IMR-90 (cell line): ENCODE measurements around the gene USP54. TPM values are rescaled to one million over a fixed set of nuclear protein-coding genes. Genes with fewer than 3 reads are reported as not detected.

ENCODE experiments used
- ATAC-seq: fragments of 200-7000 bp; cut with Tn5 transposase; 2 replicates; pipeline ENCODE4 v1.9.1; 2020; ENCODE audit warnings: low read depth, mild to moderate bottlenecking, moderate library complexity
- BruUV-seq: library from RNA; stranded (reverse); fragments of 400-500 nt; replicated peaks from 2 replicates; lab custom pipeline; 2021; lab: Mats Ljungman, UMichigan
- CTCF ChIA-PET: fragments of 300-600 bp; formaldehyde crosslinking; extraction: SDS; loops from one replicate; lab custom pipeline; 2021; ENCODE audit warnings: antibody characterized with exemption; lab: Yijun Ruan, JAX
- POLR2A ChIA-PET: fragments of 300-600 bp; sonication (Branson Sonifier 250); formaldehyde crosslinking; loops from one replicate; lab custom pipeline; 2022; ENCODE audit warnings: antibody characterized with exemption; ENCODE audit not compliant: unreplicated experiment; lab: Charles Lee
- DNase-seq: peaks from one replicate; pipeline ENCODE4 v3.0.0; 2013
- H2AFZ ChIP-seq: replicated peaks from 2 replicates; pipeline ENCODE3; 2013; ENCODE audit warnings: low read length, mild to moderate bottlenecking; ENCODE audit not compliant: poor library complexity
- H2AK5ac ChIP-seq: 2 replicates; pipeline ENCODE4 v1.6.1; 2013; ENCODE audit warnings: low read depth, low read length, inconsistent platforms
- H2AK9ac ChIP-seq: replicated peaks from 2 replicates; pipeline ENCODE3; 2013; ENCODE audit warnings: mild to moderate bottlenecking, low read depth, low read length, moderate library complexity; ENCODE audit not compliant: poor library complexity
- H2BK120ac ChIP-seq: 2 replicates; pipeline ENCODE4 v1.6.1; 2013; ENCODE audit warnings: low read depth, low read length, inconsistent platforms
- H2BK15ac ChIP-seq: 3 replicates; pipeline ENCODE4 v1.6.1; 2013; ENCODE audit warnings: low read depth, low read length, inconsistent platforms
- H2BK20ac ChIP-seq: 2 replicates; pipeline ENCODE4 v1.6.1; 2013; ENCODE audit warnings: low read depth, mild to moderate bottlenecking, inconsistent platforms, low read length, moderate library complexity
- H2BK5ac ChIP-seq: 2 replicates; pipeline ENCODE4 v1.6.1; 2013; ENCODE audit warnings: mild to moderate bottlenecking, low read depth, low read length, inconsistent platforms; ENCODE audit not compliant: poor library complexity, severe bottlenecking
- H3K14ac ChIP-seq: replicated peaks from 2 replicates; pipeline ENCODE4 v1.6.1; 2013; ENCODE audit warnings: low read depth, low read length, inconsistent platforms
- H3K18ac ChIP-seq: 2 replicates; pipeline ENCODE4 v1.6.1; 2013; ENCODE audit warnings: low read depth, low read length, control low read depth
- H3K23ac ChIP-seq: 2 replicates; pipeline ENCODE4 v1.6.1; 2013; ENCODE audit warnings: low read depth, low read length, inconsistent platforms
- H3K27ac ChIP-seq: 2 replicates; pipeline ENCODE4 v1.5.1; 2013; ENCODE audit warnings: mild to moderate bottlenecking, control low read depth, low read length; ENCODE audit not compliant: insufficient read depth
- H3K27me3 ChIP-seq: 2 replicates; pipeline ENCODE4 v1.6.1; 2013; ENCODE audit warnings: low read length; ENCODE audit not compliant: control insufficient read depth, insufficient read depth
- H3K36me3 ChIP-seq: 2 replicates; pipeline ENCODE4 v1.6.1; 2013; ENCODE audit warnings: low read length, mixed read lengths; ENCODE audit not compliant: control insufficient read depth, insufficient read depth
- H3K4ac ChIP-seq: 2 replicates; pipeline ENCODE4 v1.6.1; 2013; ENCODE audit warnings: low read depth, low read length, inconsistent platforms
- H3K4me1 ChIP-seq: 2 replicates; pipeline ENCODE4 v1.6.1; 2013; ENCODE audit warnings: low read length, mixed read lengths; ENCODE audit not compliant: control insufficient read depth, insufficient read depth
- H3K4me2 ChIP-seq: 2 replicates; pipeline ENCODE4 v1.6.1; 2013; ENCODE audit warnings: low read depth, mild to moderate bottlenecking, control low read depth, low read length, moderate library complexity
- H3K4me3 ChIP-seq: 2 replicates; pipeline ENCODE4 v1.5.1; 2013; ENCODE audit warnings: low read depth, mild to moderate bottlenecking, control low read depth, low read length, moderate library complexity; ENCODE audit not compliant: insufficient read depth
- H3K56ac ChIP-seq: 2 replicates; pipeline ENCODE4 v1.6.1; 2013; ENCODE audit warnings: low read length, inconsistent platforms; ENCODE audit not compliant: insufficient read depth; ENCODE audit errors: extremely low read depth
- H3K79me1 ChIP-seq, 2 experiments: 2 replicates each; pipeline ENCODE4 v1.6.1; 2013; ENCODE audit warnings: low read length in 2 of 2, inconsistent platforms in 1 of 2, low read depth in 1 of 2
- H3K9ac ChIP-seq: 2 replicates; pipeline ENCODE4 v1.6.1; 2013; ENCODE audit warnings: low read depth, low read length, control low read depth
- H3K9me1 ChIP-seq: 2 replicates; pipeline ENCODE4 v1.6.1; 2013; ENCODE audit warnings: low read length, inconsistent platforms; ENCODE audit not compliant: insufficient read depth
- H3K9me3 ChIP-seq: 2 replicates; pipeline ENCODE4 v1.6.1; 2013; ENCODE audit warnings: low read length; ENCODE audit not compliant: control insufficient read depth, insufficient read depth
- H4K20me1 ChIP-seq: 2 replicates; pipeline ENCODE4 v1.6.1; 2013; ENCODE audit warnings: low read length, inconsistent platforms; ENCODE audit not compliant: insufficient read depth
- H4K5ac ChIP-seq: 2 replicates; pipeline ENCODE4 v1.6.1; 2013; ENCODE audit warnings: mild to moderate bottlenecking, low read depth, low read length, control low read depth
- H4K8ac ChIP-seq, 2 experiments: 2 replicates each; pipeline ENCODE4 v1.6.1; 2013; ENCODE audit warnings: low read depth in 2 of 2, low read length in 2 of 2, control low read depth in 1 of 2, inconsistent platforms in 1 of 2
- H4K91ac ChIP-seq: 2 replicates; pipeline ENCODE4 v1.6.1; 2013; ENCODE audit warnings: low read depth, low read length, inconsistent platforms; ENCODE audit not compliant: insufficient read depth
- BHLHE40 ChIP-seq: fragments of 150-350 bp; IDR thresholded peaks from 2 replicates; pipeline ENCODE4 v1.6.1; 2016; ENCODE audit warnings: mild to moderate bottlenecking, low read depth, low read length
- CEBPB ChIP-seq: IDR thresholded peaks from 2 replicates; pipeline ENCODE4 v1.6.1; 2012; ENCODE audit warnings: low read depth, low read length, improper control_type of control experiment
- CHD1 ChIP-seq: IDR thresholded peaks from 2 replicates; pipeline ENCODE4 v1.6.1; 2012; ENCODE audit warnings: low read depth, low read length, improper control_type of control experiment
- CTCF ChIP-seq: conservative IDR thresholded peaks from 2 replicates; pipeline ENCODE4 v1.5.1; 2012; ENCODE audit warnings: mild to moderate bottlenecking, low read depth, low read length, improper control_type of control experiment
- FOS ChIP-seq: fragments of 150-350 bp; IDR thresholded peaks from 2 replicates; pipeline ENCODE4 v1.6.1; 2016; ENCODE audit warnings: low read depth, low read length
- MAFK ChIP-seq: IDR thresholded peaks from 2 replicates; pipeline ENCODE4 v1.6.1; 2012; ENCODE audit warnings: low read depth, low read length, improper control_type of control experiment
- MAZ ChIP-seq: IDR thresholded peaks from 2 replicates; pipeline ENCODE4 v1.6.1; 2012; ENCODE audit warnings: low read depth, mild to moderate bottlenecking, low read length, improper control_type of control experiment, moderate library complexity, borderline replicate concordance
- MXI1 ChIP-seq: IDR thresholded peaks from 2 replicates; pipeline ENCODE4 v1.6.1; 2012; ENCODE audit warnings: low read depth, mild to moderate bottlenecking, low read length, moderate library complexity, borderline replicate concordance
- NFE2L2 ChIP-seq: fragments of 150-350 bp; IDR thresholded peaks from 2 replicates; pipeline ENCODE4 v1.6.1; 2016; ENCODE audit warnings: low read depth, mild to moderate bottlenecking, low read length
- POLR2A ChIP-seq: IDR thresholded peaks from 2 replicates; pipeline ENCODE4 v1.6.1; 2012; ENCODE audit warnings: mild to moderate bottlenecking, low read depth, low read length
- RAD21 ChIP-seq: IDR thresholded peaks from 2 replicates; pipeline ENCODE4 v1.6.1; 2012; ENCODE audit warnings: low read length, improper control_type of control experiment
- RCOR1 ChIP-seq: IDR thresholded peaks from 2 replicates; pipeline ENCODE4 v1.6.1; 2012; ENCODE audit warnings: mild to moderate bottlenecking, low read length, improper control_type of control experiment; ENCODE audit not compliant: insufficient replicate concordance
- RFX5 ChIP-seq: IDR thresholded peaks from 2 replicates; pipeline ENCODE4 v1.8.0; 2012; ENCODE audit warnings: low read depth, mild to moderate bottlenecking, low read length, moderate library complexity
- SMC3 ChIP-seq: fragments of 150-350 bp; IDR thresholded peaks from 2 replicates; pipeline ENCODE4 v1.6.1; 2016; ENCODE audit warnings: low read depth, mild to moderate bottlenecking, antibody characterized with exemption, low read length, moderate library complexity
- WGBS, 2 experiments: methylation state at CpG; one replicate each; pipeline versions ENCODE4 v1.1.5 to v1.1.7; 2013; ENCODE audit warnings: missing lambda C conversion rate in 2 of 2; ENCODE audit not compliant: insufficient read length in 1 of 2; ENCODE audit errors: extremely low coverage in 2 of 2; 5-methylcytosine and 5-hydroxymethylcytosine counted together
- dilution Hi-C: fragments of 300-500 bp; cut with HindIII; formaldehyde crosslinking; loops from one replicate; pipeline ENCODE4 v1.14.3; 2018; ENCODE audit warnings: low sequenced_read_pairs; ENCODE audit not compliant: unreplicated experiment
- in situ Hi-C: fragments of 300-500 bp; cut with MboI; formaldehyde crosslinking; loops from 3 replicates; pipeline ENCODE4 v1.14.3; 2019; ENCODE audit warnings: low sequenced_read_pairs, inconsistent platforms, mixed read lengths
- intact Hi-C: fragments of 100-400 bp; cut with micrococcal nuclease; formaldehyde crosslinking; loops from 2 replicates; pipeline ENCODE4 v1.10.0; 2022
- polyA plus RNA-seq, 3 experiments: library from polyadenylated mRNA; depleted of rRNA; stranded (reverse); fragments of >200 nt; gene quantifications; 2 replicates each; pipeline ENCODE4 v1.2.3, GENCODE V29; 2012; ENCODE audit warnings: low replicate concordance in 1 of 3
- total RNA-seq: library from RNA; depleted of rRNA; stranded (reverse); fragments of >200 nt; gene quantifications from 2 replicates; pipeline ENCODE4 v1.2.3, GENCODE V29; 2012
- TF ChIP-seq, protein P1 (sequence below): fragments of 150-350 bp; IDR thresholded peaks from 2 replicates; pipeline ENCODE4 v1.6.1; 2017; ENCODE audit warnings: mild to moderate bottlenecking, antibody characterized with exemption, low read length, low read depth
- TF ChIP-seq, protein P2 (sequence below): fragments of 150-350 bp; IDR thresholded peaks from 2 replicates; pipeline ENCODE4 v1.6.1; 2016; ENCODE audit warnings: low read depth, mild to moderate bottlenecking, low read length, moderate library complexity, borderline replicate concordance

USP54 gene
- total and polyA plus RNA-seq, 2 of the 4 experiments (the other 2 are of a cell fraction) = 4.0 to 7.9 TPM

GRCh38 chr10:73506491-73506890 lies 84.7 kb downstream of the USP54 start:
- H3K36me3 ChIP-seq = peaks cover 10% of the 10 kb centered on the region
- no peak overlapping the region for H4K8ac ChIP-seq
- ATAC-seq (no peak), DNase-seq (peak; percentile 34)
- H3K4ac ChIP-seq = no peak overlapping the region
- no peaks in the 10 kb centered on the region; the same call in 1 of the 2 replicates for H3K9me1 ChIP-seq
- intact Hi-C loops = no loop called here
- H3K4me1 ChIP-seq = no peaks in the 10 kb centered on the region
- no peak overlapping the region for H2BK15ac ChIP-seq
- H3K18ac ChIP-seq = no peak overlapping the region
- H3K27me3 ChIP-seq = no peaks in the 10 kb centered on the region
- no TSS peak for BruUV-seq
- no peak overlapping the region for H4K91ac ChIP-seq
- dilution Hi-C loops = no loop called here
- H3K23ac ChIP-seq = no peak overlapping the region
- no peak overlapping the region for H3K4me2 ChIP-seq
- ChIA-PET POLR2A (no interaction called here), CTCF (interaction anchor here (0.6 kb wide), 1 partner anchor 26 kb away, joined by 3 read pairs; no protein-coding TSS in a partner anchor)
- no peak overlapping the region for H2BK5ac ChIP-seq
- no CpG with 5 or more reads among the region's 1 CpG for WGBS, 2 experiments
- H3K9me3 ChIP-seq = no peaks in the 10 kb centered on the region
- H3K79me1 ChIP-seq = no peaks in the 10 kb centered on the region
- H4K20me1 ChIP-seq = no peaks in the 10 kb centered on the region
- in situ Hi-C loops = no loop called here
- no peak overlapping the region for H2AK9ac ChIP-seq
- H2BK20ac ChIP-seq = no peak overlapping the region
- H3K9ac ChIP-seq = no peak overlapping the region
- H2AK5ac ChIP-seq = no peak overlapping the region
- TF ChIP-seq CHD1 = no peak
- TF ChIP-seq CEBPB = no peak
- TF ChIP-seq, protein P1, sequence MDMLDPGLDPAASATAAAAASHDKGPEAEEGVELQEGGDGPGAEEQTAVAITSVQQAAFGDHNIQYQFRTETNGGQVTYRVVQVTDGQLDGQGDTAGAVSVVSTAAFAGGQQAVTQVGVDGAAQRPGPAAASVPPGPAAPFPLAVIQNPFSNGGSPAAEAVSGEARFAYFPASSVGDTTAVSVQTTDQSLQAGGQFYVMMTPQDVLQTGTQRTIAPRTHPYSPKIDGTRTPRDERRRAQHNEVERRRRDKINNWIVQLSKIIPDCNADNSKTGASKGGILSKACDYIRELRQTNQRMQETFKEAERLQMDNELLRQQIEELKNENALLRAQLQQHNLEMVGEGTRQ = no peak
- TF ChIP-seq SMC3 = no peak
- no peak for TF ChIP-seq NFE2L2
- TF ChIP-seq FOS = no peak
- TF ChIP-seq BHLHE40 = no peak
- TF ChIP-seq, protein P2, sequence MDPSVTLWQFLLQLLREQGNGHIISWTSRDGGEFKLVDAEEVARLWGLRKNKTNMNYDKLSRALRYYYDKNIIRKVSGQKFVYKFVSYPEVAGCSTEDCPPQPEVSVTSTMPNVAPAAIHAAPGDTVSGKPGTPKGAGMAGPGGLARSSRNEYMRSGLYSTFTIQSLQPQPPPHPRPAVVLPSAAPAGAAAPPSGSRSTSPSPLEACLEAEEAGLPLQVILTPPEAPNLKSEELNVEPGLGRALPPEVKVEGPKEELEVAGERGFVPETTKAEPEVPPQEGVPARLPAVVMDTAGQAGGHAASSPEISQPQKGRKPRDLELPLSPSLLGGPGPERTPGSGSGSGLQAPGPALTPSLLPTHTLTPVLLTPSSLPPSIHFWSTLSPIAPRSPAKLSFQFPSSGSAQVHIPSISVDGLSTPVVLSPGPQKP = no peak
- no peak for TF ChIP-seq POLR2A
- no peak for TF ChIP-seq MAFK
- no peak for TF ChIP-seq MAZ
- TF ChIP-seq RAD21 = no peak
- TF ChIP-seq CTCF = no peak
- TF ChIP-seq MXI1 = no peak
- TF ChIP-seq RFX5 = no peak
- no peak for TF ChIP-seq RCOR1
- H3K4me3 ChIP-seq = no peak overlapping the region
- no peak overlapping the region for H2BK120ac ChIP-seq
- H3K14ac ChIP-seq = no peak overlapping the region
- no peak overlapping the region for H2AFZ ChIP-seq
- no peak overlapping the region for H3K56ac ChIP-seq
- no peak overlapping the region for H4K5ac ChIP-seq
- H3K27ac ChIP-seq = no peak overlapping the region
